H1 (cell line): ENCODE data around the gene BICD1. TPM values are rescaled to one million over a fixed set of nuclear protein-coding genes. Genes with fewer than 3 reads are reported as not detected.

Source experiments
- CTCF ChIA-PET: fragments of 300-600 bp; sonication (Branson Sonifier 250); formaldehyde crosslinking; loops from one replicate; lab custom pipeline; 2021; ENCODE audit not compliant: partially characterized antibody; lab: Charles Lee
- POLR2A ChIA-PET: fragments of 300-600 bp; sonication (Branson Sonifier 250); formaldehyde crosslinking; loops from one replicate; lab custom pipeline; 2021; ENCODE audit warnings: inconsistent platforms; ENCODE audit not compliant: partially characterized antibody; lab: Charles Lee
- DNase-seq, 2 experiments: peaks; one replicate each; pipeline versions ENCODE4 v3.0.0 to v3.0.0-alpha.2; 2010 to 2022; ENCODE audit warnings: low spot score in 2 of 2, low read depth in 1 of 2, mixed read lengths in 1 of 2
- FAIRE-seq: peaks from 2 replicates; lab custom pipeline; 2011; peaks lifted over from hg19 to GRCh38; lab: Jason Lieb, UNC
- H2AFZ ChIP-seq: 2 replicates; pipeline ENCODE4 v1.8.1; 2012; ENCODE audit warnings: low read length, inconsistent platforms
- H2AK5ac ChIP-seq: 2 replicates; pipeline ENCODE4 v1.6.1; 2013; ENCODE audit warnings: low read depth, low read length
- H2BK120ac ChIP-seq: replicated peaks from 2 replicates; pipeline ENCODE3; 2013; ENCODE audit warnings: low read depth, low read length, inconsistent platforms
- H2BK12ac ChIP-seq: 2 replicates; pipeline ENCODE4 v1.6.1; 2013; ENCODE audit warnings: low read depth, low read length
- H2BK15ac ChIP-seq: 2 replicates; pipeline ENCODE4 v1.6.1; 2013; ENCODE audit warnings: low read length
- H2BK20ac ChIP-seq: 2 replicates; pipeline ENCODE4 v1.6.1; 2013; ENCODE audit warnings: low read length
- H2BK5ac ChIP-seq: 2 replicates; pipeline ENCODE4 v1.6.1; 2013; ENCODE audit warnings: low read depth, low read length
- H3K14ac ChIP-seq: 2 replicates; pipeline ENCODE4 v1.6.1; 2013; ENCODE audit warnings: inconsistent platforms; ENCODE audit not compliant: insufficient read length
- H3K18ac ChIP-seq: 2 replicates; pipeline ENCODE4 v1.6.1; 2013; ENCODE audit warnings: low read length; ENCODE audit errors: extremely low read depth
- H3K23ac ChIP-seq: 2 replicates; pipeline ENCODE4 v1.6.1; 2013; ENCODE audit warnings: inconsistent platforms; ENCODE audit not compliant: insufficient read length
- H3K23me2 ChIP-seq: 2 replicates; pipeline ENCODE4 v1.6.1; 2013; ENCODE audit warnings: low read depth, low read length
- H3K27ac ChIP-seq: 2 replicates; pipeline ENCODE4 v1.6.1; 2011; ENCODE audit warnings: low read depth, low read length, inconsistent platforms
- H3K27me3 ChIP-seq, 4 experiments: replicated peaks in 1 of 4; 1 replicate in 1 of 4; 2 replicates in 3 of 4; pipeline versions ENCODE4 v1.6.1 to v1.8.1; 2011 to 2013; ENCODE audit warnings: low read length in 3 of 4, mild to moderate bottlenecking in 3 of 4, inconsistent platforms in 2 of 4, mixed read lengths in 2 of 4, moderate library complexity in 1 of 4; ENCODE audit not compliant: control insufficient read depth in 3 of 4, insufficient read depth in 3 of 4; ENCODE audit errors: extremely low read depth in 1 of 4
- H3K36me3 ChIP-seq, 4 experiments: 2 replicates each; pipeline versions ENCODE4 v1.6.1 to v1.8.1; 2011 to 2013; ENCODE audit warnings: mild to moderate bottlenecking in 4 of 4, low read length in 3 of 4, moderate library complexity in 2 of 4, control low read depth in 1 of 4, inconsistent platforms in 1 of 4; ENCODE audit not compliant: insufficient read depth in 4 of 4, control insufficient read depth in 2 of 4
- H3K4ac ChIP-seq: replicated peaks from 2 replicates; pipeline ENCODE3; 2013; ENCODE audit warnings: low read length, low read depth, mixed read lengths, inconsistent platforms; ENCODE audit not compliant: insufficient read length
- H3K4me1 ChIP-seq, 4 experiments: replicated peaks in 1 of 4; 1 replicate in 1 of 4; 2 replicates in 3 of 4; pipeline versions ENCODE4 v1.6.1 to v1.8.1; 2011 to 2013; ENCODE audit warnings: low read length in 3 of 4, inconsistent platforms in 2 of 4, mixed read lengths in 1 of 4; ENCODE audit not compliant: insufficient read depth in 4 of 4, control insufficient read depth in 3 of 4
- H3K4me2 ChIP-seq, 2 experiments: 2 replicates each; pipeline versions ENCODE4 v1.6.1 to v1.8.1; 2011 to 2013; ENCODE audit warnings: low read depth in 2 of 2, low read length in 2 of 2, control low read depth in 1 of 2, inconsistent platforms in 1 of 2, mild to moderate bottlenecking in 1 of 2; ENCODE audit not compliant: insufficient read depth in 1 of 2
- H3K4me3 ChIP-seq, 4 experiments: fragments of 200-600, 300-600 bp in 1 of 4; sonication (generic), shearing (Covaris generic), sonication (Bioruptor Twin) in 1 of 4; 2 replicates each; pipeline versions ENCODE4 v1.5.1 to v1.8.1; 2011 to 2016; ENCODE audit warnings: low read length in 4 of 4, low read depth in 3 of 4, control low read depth in 2 of 4, inconsistent platforms in 2 of 4, mild to moderate bottlenecking in 2 of 4, mixed read lengths in 1 of 4, moderate library complexity in 1 of 4; ENCODE audit not compliant: insufficient read depth in 2 of 4; ENCODE audit errors: extremely low read depth in 1 of 4
- H3K56ac ChIP-seq: replicated peaks from 2 replicates; pipeline ENCODE3; 2013; ENCODE audit warnings: low read depth, mild to moderate bottlenecking, mixed read lengths, low read length, inconsistent platforms; ENCODE audit not compliant: insufficient read length
- H3K79me1 ChIP-seq: 2 replicates; pipeline ENCODE4 v1.6.1; 2013; ENCODE audit warnings: low read depth, low read length, control low read depth
- H3K79me2 ChIP-seq, 2 experiments: 2 replicates each; pipeline versions ENCODE4 v1.6.1 to v1.8.1; 2012 to 2013; ENCODE audit warnings: low read length in 2 of 2, mild to moderate bottlenecking in 2 of 2, inconsistent platforms in 1 of 2; ENCODE audit not compliant: insufficient read depth in 2 of 2, control insufficient read depth in 1 of 2
- H3K9ac ChIP-seq, 4 experiments: replicated peaks in 1 of 4; 1 replicate in 1 of 4; 2 replicates in 3 of 4; pipeline versions ENCODE4 v1.6.1 to v1.8.1; 2011 to 2013; ENCODE audit warnings: low read depth in 3 of 4, low read length in 3 of 4, control low read depth in 2 of 4, mild to moderate bottlenecking in 2 of 4, moderate library complexity in 2 of 4, inconsistent platforms in 1 of 4; ENCODE audit errors: extremely low read depth in 1 of 4
- H3K9me3 ChIP-seq, 2 experiments: 2 replicates each; pipeline versions ENCODE4 v1.6.1 to v1.8.1; 2012 to 2013; ENCODE audit warnings: mild to moderate bottlenecking in 2 of 2, moderate library complexity in 2 of 2, control low read depth in 1 of 2, inconsistent platforms in 1 of 2, low read depth in 1 of 2, low read length in 1 of 2, mixed read lengths in 1 of 2; ENCODE audit not compliant: insufficient read depth in 2 of 2
- H4K20me1 ChIP-seq, 2 experiments: replicated peaks in 1 of 2; 2 replicates each; pipeline versions ENCODE3 to v1.8.1; 2011 to 2013; ENCODE audit warnings: inconsistent platforms in 2 of 2, low read length in 2 of 2, mild to moderate bottlenecking in 1 of 2; ENCODE audit not compliant: insufficient read depth in 2 of 2, control insufficient read depth in 1 of 2
- H4K5ac ChIP-seq: 2 replicates; pipeline ENCODE4 v1.6.1; 2013; ENCODE audit warnings: low read length, low read depth, mixed read lengths, inconsistent platforms; ENCODE audit not compliant: insufficient read length
- H4K8ac ChIP-seq: 2 replicates; pipeline ENCODE4 v1.8.0; 2013; ENCODE audit warnings: mild to moderate bottlenecking, moderate library complexity, low read length, inconsistent platforms; ENCODE audit not compliant: insufficient read depth; ENCODE audit errors: extremely low read depth
- H4K91ac ChIP-seq: replicated peaks from 2 replicates; pipeline ENCODE3; 2013; ENCODE audit warnings: low read length, mixed read lengths, inconsistent platforms; ENCODE audit not compliant: insufficient read length
- CEBPB ChIP-seq: IDR thresholded peaks from 2 replicates; pipeline ENCODE4 v1.6.1; 2012; ENCODE audit warnings: low read depth, low read length
- CHD1 ChIP-seq: IDR thresholded peaks from 2 replicates; pipeline ENCODE4 v1.6.1; 2012; ENCODE audit warnings: low read depth, low read length, improper control_type of control experiment
- MAFK ChIP-seq: IDR thresholded peaks from 2 replicates; pipeline ENCODE4 v1.6.1; 2012; ENCODE audit warnings: low read depth, mild to moderate bottlenecking, improper control_type of control experiment, low read length
- POLR2AphosphoS5 ChIP-seq: IDR thresholded peaks from 2 replicates; pipeline ENCODE4 v1.6.1; 2011; ENCODE audit warnings: low read depth, low read length
- RFX5 ChIP-seq: IDR thresholded peaks from 2 replicates; pipeline ENCODE4 v1.6.1; 2011; ENCODE audit warnings: low read depth, low read length, improper control_type of control experiment, borderline replicate concordance
- RNF2 ChIP-seq: fragments of 200-900, 300-1000 bp; sonication (generic); IDR thresholded peaks from 2 replicates; pipeline ENCODE4 v1.7.1; 2016; ENCODE audit warnings: borderline replicate concordance, low read depth, mild to moderate bottlenecking, antibody characterized with exemption, low read length; ENCODE audit not compliant: poor library complexity, severe bottlenecking; ENCODE audit errors: missing control alignments
- SP4 ChIP-seq: IDR thresholded peaks from 2 replicates; pipeline ENCODE4 v1.6.1; 2012; ENCODE audit warnings: low read length, inconsistent platforms
- SUZ12 ChIP-seq: fragments of 200-600 bp; sonication (generic); IDR thresholded peaks from 2 replicates; pipeline ENCODE4 v1.6.1; 2012; ENCODE audit warnings: mild to moderate bottlenecking, inconsistent platforms, low read length, moderate library complexity, mixed read lengths
- ZNF274 ChIP-seq: IDR thresholded peaks from 2 replicates; pipeline ENCODE4 v1.7.0; 2012; ENCODE audit warnings: low read length, borderline replicate concordance; ENCODE audit errors: extremely low read depth
- WGBS, 2 experiments: shearing (Covaris generic) in 1 of 2; methylation state at CpG; one replicate each; pipeline versions ENCODE4 v1.1.6 to v1.1.7; 2013 to 2015; ENCODE audit warnings: low lambda C conversion rate in 2 of 2, mixed read lengths in 2 of 2, inconsistent platforms in 1 of 2, low coverage in 1 of 2, missing lambda C conversion rate in 1 of 2; ENCODE audit not compliant: insufficient replicate concordance in 2 of 2, insufficient coverage in 1 of 2, insufficient read length in 1 of 2; ENCODE audit errors: extremely low coverage in 1 of 2, missing lambda C conversion rate in 1 of 2; 5-methylcytosine and 5-hydroxymethylcytosine counted together
- polyA plus RNA-seq, 7 experiments: library from polyadenylated mRNA; depleted of rRNA in 3 of 7; stranded (reverse) in 5 of 7; unstranded in 2 of 7; fragments of >200 nt in 5 of 7; fragments of 200-250 nt in 2 of 7; gene quantifications; 1 replicate in 5 of 7; 2 replicates in 1 of 7; 4 replicates in 1 of 7; pipeline versions ENCODE4 v1.2.1 to v1.2.3, GENCODE V29; 2011 to 2013; ENCODE audit warnings: missing spikeins in 2 of 7, mixed read lengths in 2 of 7
- total RNA-seq: library from RNA; stranded (reverse); fragmentation: NEBNext Ultra II Directional; extraction: Animal tissue kit (Norgen Biotek cat#: 25700); gene quantifications from 2 replicates; pipeline ENCODE4 v1.2.1, GENCODE V29; 2021

BICD1 gene
- total and polyA plus RNA-seq, 2 of the 8 experiments (the other 6 are each of a cell fraction or from before 2014, with no cell fraction given) = 34.1 to 58.4 TPM

DNA sequence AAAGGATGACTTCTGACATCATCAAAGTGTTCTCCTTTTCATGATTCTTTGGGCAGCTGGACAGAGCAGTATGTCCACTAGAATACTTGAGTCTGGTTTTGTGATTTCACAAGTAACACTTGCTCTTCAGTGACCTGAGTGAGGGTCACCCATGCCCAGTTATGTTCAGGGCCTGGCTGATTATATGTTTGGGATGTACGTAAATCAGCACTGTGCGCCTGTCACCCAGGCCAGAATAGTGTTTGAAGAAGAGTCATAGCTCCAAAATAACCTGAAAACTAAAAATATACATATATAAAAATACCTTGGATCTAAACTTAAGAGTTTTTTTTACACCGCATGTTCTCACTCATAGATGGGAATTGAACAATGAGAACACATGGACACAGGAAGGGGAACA lies 3.8 kb downstream of the BICD1 start:
- peaks cover 2 to 6% of the 10 kb centered on the region in 2 experiments for H4K20me1 ChIP-seq
- H2AFZ ChIP-seq = no peak overlapping the region
- TF ChIP-seq CHD1 = no peak
- TF ChIP-seq POLR2AphosphoS5 = no peak
- TF ChIP-seq RFX5 = no peak
- TF ChIP-seq SUZ12 = no peak
- TF ChIP-seq ZNF274 = no peak
- no peak for TF ChIP-seq CEBPB
- TF ChIP-seq RNF2 = no peak
- no peak for TF ChIP-seq MAFK
- TF ChIP-seq SP4 = no peak
- FAIRE-seq (no peak), DNase-seq (no peak)
- ChIA-PET CTCF (interaction anchor here (0.9 kb wide), 1 partner anchor 11 kb away, joined by 3 read pairs; no protein-coding TSS in a partner anchor), POLR2A (interaction anchor here (0.8 to 2.8 kb wide), 5 partner anchors 10 to 144 kb away, joined by 3 to 13 read pairs (median 3); no protein-coding TSS in a partner anchor)
- H4K5ac ChIP-seq = no peak overlapping the region
- no peak overlapping the region for H3K27ac ChIP-seq
- H2BK5ac ChIP-seq = no peak overlapping the region
- peaks cover 3 to 12% (median 6%) of the 10 kb centered on the region in 4 experiments; a peak in 6 of 7 replicates for H3K4me1 ChIP-seq
- H3K14ac ChIP-seq = no peak overlapping the region
- no peak overlapping the region for H2BK12ac ChIP-seq
- H3K27me3 ChIP-seq = no peaks in the 10 kb centered on the region; a peak in 1 of 7 replicates
- peaks cover 27 to 81% of the 10 kb centered on the region in 2 experiments for H3K79me2 ChIP-seq
- no peak overlapping the region for H2BK15ac ChIP-seq
- H2AK5ac ChIP-seq = no peak overlapping the region
- no peak overlapping the region for H2BK20ac ChIP-seq
- no peak overlapping the region for H4K8ac ChIP-seq
- no peak overlapping the region for H3K18ac ChIP-seq
- peaks cover 17% of the 10 kb centered on the region for H3K23me2 ChIP-seq
- no peaks in the 10 kb centered on the region for H3K9me3 ChIP-seq
- peak overlapping the region in 2 of 4 experiments; percentile 22 to 41; a peak in 2 of 8 replicates for H3K4me3 ChIP-seq
- H3K36me3 ChIP-seq = peaks cover 0 to 25% (median 2%) of the 10 kb centered on the region in 4 experiments; a peak in 3 of 8 replicates
- no peak overlapping the region for H2BK120ac ChIP-seq
- H3K4ac ChIP-seq = no peak overlapping the region
- no peak overlapping the region for H3K9ac ChIP-seq
- H4K91ac ChIP-seq = no peak overlapping the region
- no peak overlapping the region for H3K23ac ChIP-seq
- H3K56ac ChIP-seq = no peak overlapping the region
- peaks cover 4% of the 10 kb centered on the region for H3K79me1 ChIP-seq
- peak overlapping the region; percentile 12 to 99; a peak in 3 of 4 replicates for H3K4me2 ChIP-seq
- WGBS, 2 experiments = 93% methylated on average over 3 of the region's 3 CpGs; no CpG with 5 or more reads in 1 of the 2 experiments
